GM23338 (cell line): ENCODE data around the gene STRIP1. TPM values are rescaled to one million over a fixed set of nuclear protein-coding genes. Genes with fewer than 3 reads are reported as not detected.

Source experiments
- ATAC-seq: fragments of 200-7000 bp; cut with Tn5 transposase; 3 replicates; pipeline ENCODE4 v1.9.1; 2020
- DNase-seq: peaks from one replicate; pipeline ENCODE4 v3.0.0-alpha.2; 2015; ENCODE audit warnings: low spot score
- H2AFZ ChIP-seq: fragments of 200-600 bp; sonication (generic); 2 replicates; pipeline ENCODE4 v1.8.0; 2016; ENCODE audit warnings: antibody characterized with exemption, mild to moderate bottlenecking, moderate library complexity
- H3F3A ChIP-seq: fragments of 200-600 bp; sonication (generic); replicated peaks from 2 replicates; pipeline ENCODE4 v1.8.0; 2017; ENCODE audit warnings: antibody characterized with exemption, mixed run types, low read depth
- H3K27ac ChIP-seq: fragments of 200-600 bp; sonication (generic); 2 replicates; pipeline ENCODE4 v1.6.1; 2016; ENCODE audit warnings: low read depth
- H3K27me3 ChIP-seq: fragments of 200-600 bp; sonication (generic); 2 replicates; pipeline ENCODE4 v1.8.0; 2016; ENCODE audit warnings: mild to moderate bottlenecking, mixed run types, moderate library complexity; ENCODE audit not compliant: insufficient read depth
- H3K36me3 ChIP-seq: fragments of 200-600 bp; sonication (generic); 2 replicates; pipeline ENCODE4 v1.8.0; 2016; ENCODE audit warnings: mild to moderate bottlenecking; ENCODE audit not compliant: insufficient read depth
- H3K4me1 ChIP-seq: fragments of 200-600 bp; sonication (generic); 2 replicates; pipeline ENCODE4 v1.8.0; 2016; ENCODE audit warnings: mild to moderate bottlenecking, moderate library complexity; ENCODE audit not compliant: insufficient read depth
- H3K4me2 ChIP-seq: fragments of 200-600 bp; sonication (generic); 2 replicates; pipeline ENCODE4 v1.7.1; 2017; ENCODE audit warnings: mixed run types
- H3K4me3 ChIP-seq: fragments of 200-600 bp; sonication (generic); 2 replicates; pipeline ENCODE4 v1.6.1; 2016; ENCODE audit warnings: mixed run types
- H3K79me2 ChIP-seq: fragments of 200-600 bp; sonication (generic); replicated peaks from 2 replicates; pipeline ENCODE4 v1.8.0; 2017; ENCODE audit warnings: mild to moderate bottlenecking; ENCODE audit not compliant: insufficient read depth
- H3K9me2 ChIP-seq: fragments of 200-600 bp; sonication (generic); 2 replicates; pipeline ENCODE4 v1.8.0; 2017; ENCODE audit not compliant: insufficient read depth
- H4K20me1 ChIP-seq: fragments of 200-600 bp; sonication (generic); replicated peaks from 2 replicates; pipeline ENCODE4 v1.8.0; 2017; ENCODE audit warnings: mild to moderate bottlenecking; ENCODE audit not compliant: insufficient read depth
- H3K27ac Mint-ChIP-seq: 2 replicates; pipeline ENCODE4 v1.8.0; 2020; ENCODE audit warnings: inconsistent platforms, mild to moderate bottlenecking, moderate library complexity, mixed read lengths
- H3K27me3 Mint-ChIP-seq: 3 replicates; pipeline ENCODE4 v1.8.0; 2022; ENCODE audit warnings: low read depth, mild to moderate bottlenecking, moderate library complexity, mixed read lengths, inconsistent platforms; ENCODE audit not compliant: insufficient read depth, poor library complexity
- H3K36me3 Mint-ChIP-seq: 3 replicates; pipeline ENCODE4 v1.8.0; 2021; ENCODE audit warnings: low read depth, mild to moderate bottlenecking, inconsistent platforms, moderate library complexity, mixed read lengths
- H3K4me1 Mint-ChIP-seq: 3 replicates; pipeline ENCODE4 v1.8.0; 2020; ENCODE audit warnings: mild to moderate bottlenecking, inconsistent platforms, mixed read lengths
- H3K4me3 Mint-ChIP-seq: 3 replicates; pipeline ENCODE4 v1.8.0; 2021; ENCODE audit warnings: moderate library complexity, mild to moderate bottlenecking, inconsistent platforms, mixed read lengths
- H3K9me3 Mint-ChIP-seq: 3 replicates; pipeline ENCODE4 v1.8.0; 2020; ENCODE audit warnings: moderate library complexity, mild to moderate bottlenecking, inconsistent platforms, mixed read lengths
- CREB1 ChIP-seq: fragments of 250-450 bp; sonication (Bioruptor Pico); IDR thresholded peaks from 2 replicates; pipeline ENCODE4 v1.5.0; 2020; ENCODE audit warnings: low read depth, mild to moderate bottlenecking, moderate library complexity
- CTCF ChIP-seq, 2 experiments: fragments of 200-600 bp in 1 of 2; sonication (generic) in 1 of 2; conservative IDR thresholded peaks; 2 replicates each; pipeline versions ENCODE4 v1.5.1 to v1.6.1; 2016 to 2017; ENCODE audit warnings: antibody characterized with exemption in 2 of 2, low read depth in 2 of 2, mild to moderate bottlenecking in 2 of 2, moderate library complexity in 1 of 2
- ETS1 ChIP-seq: IDR thresholded peaks from 2 replicates; pipeline ENCODE4 v1.6.1; 2016; ENCODE audit warnings: antibody characterized with exemption
- EZH2 ChIP-seq: fragments of 200-600 bp; sonication (generic); IDR thresholded peaks from one replicate; pipeline ENCODE4 v1.8.0; 2017; ENCODE audit warnings: antibody characterized with exemption, mild to moderate bottlenecking, low read depth; ENCODE audit not compliant: unreplicated experiment
- EZH2phosphoT487 ChIP-seq: fragments of 200-600 bp; sonication (generic); IDR thresholded peaks from one replicate; pipeline ENCODE4 v1.8.1; 2018; ENCODE audit warnings: antibody characterized with exemption; ENCODE audit not compliant: unreplicated experiment
- JUNB ChIP-seq: IDR thresholded peaks from one replicate; pipeline ENCODE4 v1.6.1; 2016; ENCODE audit warnings: antibody characterized with exemption; ENCODE audit not compliant: unreplicated experiment
- POLR2AphosphoS5 ChIP-seq: IDR thresholded peaks from 2 replicates; pipeline ENCODE4 v1.6.1; 2016; ENCODE audit warnings: antibody characterized with exemption, low read depth
- STAT1 ChIP-seq: IDR thresholded peaks from one replicate; pipeline ENCODE4 v1.6.1; 2016; ENCODE audit warnings: antibody characterized with exemption; ENCODE audit not compliant: unreplicated experiment
- ZNF114 ChIP-seq: fragments of 250-450 bp; sonication (Bioruptor Pico); IDR thresholded peaks from 2 replicates; pipeline ENCODE4 v1.5.0; 2020; ENCODE audit warnings: mild to moderate bottlenecking, moderate library complexity
- ZNF331 ChIP-seq: fragments of 250-450 bp; sonication (Bioruptor Pico); IDR thresholded peaks from 2 replicates; pipeline ENCODE4 v1.5.0; 2020; ENCODE audit warnings: low read depth, mild to moderate bottlenecking, moderate library complexity
- ZNF462 ChIP-seq: fragments of 250-450 bp; sonication (Bioruptor Pico); IDR thresholded peaks from 2 replicates; pipeline ENCODE4 v1.5.0; 2020; ENCODE audit warnings: mild to moderate bottlenecking, moderate library complexity
- polyA plus RNA-seq: library from polyadenylated mRNA; unstranded; fragments of >200 nt; fragmentation: Nextera tagmentation; extraction: Ambion mirVana; gene quantifications from 2 replicates; pipeline ENCODE4 v1.2.1, GENCODE V29; 2016
- total RNA-seq: library from RNA; depleted of rRNA; stranded (reverse); fragments of >200 nt; shearing (Covaris generic); gene quantifications from 2 replicates; pipeline ENCODE4 v1.2.3, GENCODE V29; 2014

The STRIP1 gene
- total and polyA plus RNA-seq, 2 experiments from 2014 or later = 17.2 to 50.6 TPM

GRCh38 chr1:110069404-110070281 lies 35.2 kb downstream of the STRIP1 start:
- peaks cover 12% of the 10 kb centered on the region for H3K4me1 Mint-ChIP-seq
- DNase-seq (peak; percentile 58), ATAC-seq (peak; percentile 19)
- peaks cover 94% of the 10 kb centered on the region for H3K27me3 Mint-ChIP-seq
- peaks cover 3% of the 10 kb centered on the region; the same call in 1 of the 3 replicates for H3K9me3 Mint-ChIP-seq
- Histone ChIP-seq H3K9me2 (no peaks in the 10 kb centered on the region), H2AFZ (peak overlapping the region; percentile 88), H3K4me3 (peak overlapping the region; percentile 58), H3K4me2 (peak overlapping the region; percentile 87), H3K27ac (no peak overlapping the region), H3K36me3 (no peaks in the 10 kb centered on the region), H4K20me1 (no peaks in the 10 kb centered on the region; the same call in 1 of the 2 replicates), H3F3A (0 out of 2 replicates have a peak, but pooled peaks cover 4% of the 10 kb centered on the region), H3K79me2 (no peaks in the 10 kb centered on the region), H3K4me1 (peaks cover 22% of the 10 kb centered on the region), H3K27me3 (peaks cover 99% of the 10 kb centered on the region)
- H3K36me3 Mint-ChIP-seq = no peaks in the 10 kb centered on the region; the same call in 2 of the 3 replicates
- TF ChIP-seq JUNB = no peak
- no peak for TF ChIP-seq ETS1
- TF ChIP-seq ZNF114 (CRISPR knock-in tag) = no peak
- TF ChIP-seq EZH2phosphoT487 = peak; percentile 92
- TF ChIP-seq POLR2AphosphoS5 = no peak
- TF ChIP-seq EZH2 = peak; percentile 96
- no peak for TF ChIP-seq ZNF331 (CRISPR knock-in tag)
- no peak for TF ChIP-seq STAT1
- H3K27ac Mint-ChIP-seq = no peak overlapping the region
- H3K4me3 Mint-ChIP-seq = peak overlapping the region; percentile 69

GRCh38 chr1:110070282-110070669 lies 35.9 kb downstream of the STRIP1 start:
- peaks cover 3% of the 10 kb centered on the region; the same call in 1 of the 3 replicates for H3K9me3 Mint-ChIP-seq
- no peaks in the 10 kb centered on the region for H3K79me2 ChIP-seq
- H3K27ac ChIP-seq = no peak overlapping the region
- H3K36me3 Mint-ChIP-seq = no peaks in the 10 kb centered on the region; the same call in 2 of the 3 replicates
- peaks cover 98% of the 10 kb centered on the region for H3K27me3 ChIP-seq
- peak overlapping the region; percentile 69 for H3K4me3 Mint-ChIP-seq
- DNase-seq = peak; percentile 47
- peak overlapping the region; percentile 88 for H2AFZ ChIP-seq
- peak overlapping the region; percentile 87 for H3K4me2 ChIP-seq
- ATAC-seq = peak; percentile 8
- H3K4me1 Mint-ChIP-seq = peaks cover 12% of the 10 kb centered on the region
- 0 out of 2 replicates have a peak, but pooled peaks cover 4% of the 10 kb centered on the region for H3F3A ChIP-seq
- H4K20me1 ChIP-seq = no peaks in the 10 kb centered on the region; the same call in 1 of the 2 replicates
- H3K9me2 ChIP-seq = no peaks in the 10 kb centered on the region
- no peaks in the 10 kb centered on the region for H3K36me3 ChIP-seq
- H3K27ac Mint-ChIP-seq = no peak overlapping the region
- H3K4me1 ChIP-seq = peaks cover 22% of the 10 kb centered on the region
- peak overlapping the region; percentile 58 for H3K4me3 ChIP-seq
- H3K27me3 Mint-ChIP-seq = peaks cover 88% of the 10 kb centered on the region
- no peak for TF ChIP-seq ZNF462 (CRISPR knock-in tag)
- TF ChIP-seq CTCF (conservative IDR thresholded peaks at IDR 0.05; ENCODE audit: low read depth in 2 of 2) = no peak
- TF ChIP-seq CREB1 = no peak
- no peak for TF ChIP-seq STAT1
- TF ChIP-seq EZH2 = no peak
- TF ChIP-seq JUNB = no peak
- TF ChIP-seq POLR2AphosphoS5 = no peak
